ENCODE data around the gene GPC4.

DNA sequence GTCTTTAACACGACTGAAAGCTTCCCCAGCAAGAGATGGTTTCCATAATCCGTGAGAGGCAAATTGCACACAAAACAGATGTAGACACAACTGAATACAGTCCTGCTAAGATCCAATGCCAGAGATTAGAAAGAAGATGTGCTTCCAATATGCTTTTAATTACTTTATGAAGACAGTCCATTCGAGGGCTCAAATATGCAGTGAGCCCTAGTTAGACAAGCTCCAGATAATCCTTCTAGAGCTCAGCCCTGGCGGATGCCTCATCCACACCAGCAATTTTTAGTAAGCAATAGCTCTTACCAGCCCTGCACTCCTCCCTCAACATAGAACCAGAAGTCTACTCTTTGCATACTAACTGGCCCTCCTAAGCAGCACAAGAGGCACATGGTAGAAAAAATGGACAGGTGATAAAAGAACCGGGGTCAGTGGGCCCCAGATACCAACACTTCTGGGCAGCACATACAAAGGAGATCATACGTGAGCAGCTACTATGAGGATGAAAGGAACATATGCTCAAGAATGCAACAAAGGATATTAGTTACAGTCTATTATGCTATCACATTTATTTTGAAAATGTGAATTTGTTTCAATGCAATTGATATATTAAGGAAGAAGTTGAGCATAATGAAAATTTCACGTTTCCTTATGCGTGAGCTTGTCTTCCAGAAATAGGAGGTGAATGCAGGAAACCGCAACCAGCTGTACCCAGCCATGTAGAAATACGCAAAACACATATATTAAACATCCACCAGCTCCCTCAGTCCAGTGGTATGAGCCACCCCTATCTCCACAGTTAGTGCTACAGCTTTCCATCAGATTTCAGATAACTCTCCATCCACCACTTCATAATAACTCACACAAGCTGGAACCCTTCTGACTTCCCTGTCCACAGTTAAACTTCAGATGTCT lies 34.3 kb downstream of the GPC4 start:
- TF ChIP-seq EZH2 (IDR thresholded peaks at IDR 0.05; ENCODE audit: insufficient read depth, low read length), result no peak
- TF ChIP-seq, protein P1, sequence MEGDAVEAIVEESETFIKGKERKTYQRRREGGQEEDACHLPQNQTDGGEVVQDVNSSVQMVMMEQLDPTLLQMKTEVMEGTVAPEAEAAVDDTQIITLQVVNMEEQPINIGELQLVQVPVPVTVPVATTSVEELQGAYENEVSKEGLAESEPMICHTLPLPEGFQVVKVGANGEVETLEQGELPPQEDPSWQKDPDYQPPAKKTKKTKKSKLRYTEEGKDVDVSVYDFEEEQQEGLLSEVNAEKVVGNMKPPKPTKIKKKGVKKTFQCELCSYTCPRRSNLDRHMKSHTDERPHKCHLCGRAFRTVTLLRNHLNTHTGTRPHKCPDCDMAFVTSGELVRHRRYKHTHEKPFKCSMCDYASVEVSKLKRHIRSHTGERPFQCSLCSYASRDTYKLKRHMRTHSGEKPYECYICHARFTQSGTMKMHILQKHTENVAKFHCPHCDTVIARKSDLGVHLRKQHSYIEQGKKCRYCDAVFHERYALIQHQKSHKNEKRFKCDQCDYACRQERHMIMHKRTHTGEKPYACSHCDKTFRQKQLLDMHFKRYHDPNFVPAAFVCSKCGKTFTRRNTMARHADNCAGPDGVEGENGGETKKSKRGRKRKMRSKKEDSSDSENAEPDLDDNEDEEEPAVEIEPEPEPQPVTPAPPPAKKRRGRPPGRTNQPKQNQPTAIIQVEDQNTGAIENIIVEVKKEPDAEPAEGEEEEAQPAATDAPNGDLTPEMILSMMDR (IDR thresholded peaks at IDR 0.05; ENCODE audit: insufficient read depth, low read depth, low read length), result no peak

Data from astrocyte (in vitro differentiated cells and primary cell).